ENCODE results near the gene CHST6. TPM values are rescaled to one million over a fixed set of nuclear protein-coding genes. Genes with fewer than 3 reads are reported as not detected.

The CHST6 gene
- total RNA-seq, 3 donors from 2014 or later, result 1.8 to 2.9 (median 2.9) TPM

Other genes with a start within 250 kb of the CHST6 start
- gene BCAR1, start 243.8 kb downstream of the CHST6 start, total RNA-seq, result 100 to 1,000 TPM; 100 to 134 (median 116) TPM
- gene CFDP1, start 61.9 kb downstream of the CHST6 start, total RNA-seq, result 100 to 1,000 TPM in 1 of 3 donors, 10 to 100 TPM in 2; 71.9 to 101 (median 72.0) TPM
- gene TMEM170A, start 30.8 kb downstream of the CHST6 start, total RNA-seq, result 10 to 100 TPM; 46.7 to 76.8 (median 46.7) TPM
- 100 to 1,000 TPM in 2 of 3 donors, 10 to 100 TPM in 1; 27.4 to 111 (median 105) TPM for gene CHST5, start 40.7 kb upstream of the CHST6 start, total RNA-seq
- gene TMEM231, start 60.8 kb upstream of the CHST6 start, total RNA-seq, result 1 to 10 TPM; 4.7 to 7.3 (median 5.5) TPM
- gene GABARAPL2, start 70.9 kb upstream of the CHST6 start, total RNA-seq, result 100 to 1,000 TPM in 2 of 3 donors, 10 to 100 TPM in 1; 81.4 to 110 (median 106) TPM
- gene ADAT1, start 127.8 kb upstream of the CHST6 start, total RNA-seq, result 10 to 100 TPM; 33.0 to 38.1 (median 35.8) TPM
- 100 to 1,000 TPM in 2 of 3 donors, 10 to 100 TPM in 1; 94.3 to 108 (median 103) TPM for gene KARS1, start 152.2 kb upstream of the CHST6 start, total RNA-seq
- 10 to 100 TPM; 26.0 to 49.6 (median 27.7) TPM for gene TERF2IP, start 152.3 kb upstream of the CHST6 start, total RNA-seq
- gene CPHXL2, start 181.6 kb upstream of the CHST6 start, total RNA-seq, result not detected
- gene DUXB, start 206.0 kb upstream of the CHST6 start, total RNA-seq, result not detected
- gene CPHXL, start 231.0 kb upstream of the CHST6 start, total RNA-seq, result not detected